Upper lobe of left lung (tissue), 6 donors: Measurements from ENCODE around the gene FPR2. TPM values are rescaled to one million over a fixed set of nuclear protein-coding genes. Genes with fewer than 3 reads are reported as not detected.
"Not testable (repeated sequence)": the region's sequence is repeated elsewhere in the genome, so short reads cannot be mapped to it uniquely, and the experiment has no call there.

Experiments
- ATAC-seq, 2 donors: fragments of 200-7000 bp; cut with Tn5 transposase; one replicate each; pipeline ENCODE4 v1.9.1; 2022; ENCODE audit warnings: mild to moderate bottlenecking in 2 of 2, moderate library complexity in 2 of 2; ENCODE audit not compliant: low FRiP score in 2 of 2
- DNase-seq, 2 donors: peaks; one replicate each; pipeline ENCODE4 v3.0.0-alpha.2; 2019 to 2020
- H3K27ac ChIP-seq, 4 donors: fragments of 200-600 bp; sonication (generic); one replicate each; pipeline ENCODE4 v1.5.1; 2016 to 2019
- H3K27me3 ChIP-seq, 4 donors: fragments of 200-600 bp; sonication (generic); one replicate each; pipeline ENCODE4 v1.5.1; 2017 to 2019
- H3K36me3 ChIP-seq, 4 donors: fragments of 200-600 bp; sonication (generic); one replicate each; pipeline ENCODE4 v1.5.1; 2016 to 2019
- H3K4me1 ChIP-seq, 4 donors: fragments of 200-600 bp; sonication (generic); one replicate each; pipeline ENCODE4 v1.5.1; 2018 to 2019
- H3K4me3 ChIP-seq, 4 donors: fragments of 200-600 bp; sonication (generic); one replicate each; pipeline ENCODE4 v1.5.1; 2017 to 2019; ENCODE audit warnings: mild to moderate bottlenecking in 2 of 4, moderate library complexity in 1 of 4
- H3K9me3 ChIP-seq, 4 donors: fragments of 200-600 bp; sonication (generic); one replicate each; pipeline ENCODE4 v1.5.1; 2018 to 2019
- CTCF ChIP-seq, 6 experiments: fragments of 450-650 bp in 4 of 6; fragments of 200-600 bp in 2 of 6; sonication (generic) in 2 of 6; IDR thresholded peaks; one replicate each; pipeline ENCODE4 v1.5.1; 2016 to 2019; ENCODE audit warnings: antibody characterized with exemption in 6 of 6
- EP300 ChIP-seq, 4 donors: sonication (generic); formaldehyde crosslinking; IDR thresholded peaks; one replicate each; pipeline ENCODE4 v1.5.1; 2017; ENCODE audit warnings: antibody characterized with exemption in 4 of 4, control low read depth in 2 of 4
- POLR2A ChIP-seq, 4 donors: fragments of 450-650 bp; IDR thresholded peaks; one replicate each; pipeline ENCODE4 v1.5.1; 2016 to 2017; ENCODE audit warnings: antibody characterized with exemption in 4 of 4, mild to moderate bottlenecking in 2 of 4
- POLR2AphosphoS5 ChIP-seq, 2 donors: sonication (generic); formaldehyde crosslinking; IDR thresholded peaks; one replicate each; pipeline ENCODE4 v1.5.1; 2017; ENCODE audit warnings: antibody characterized with exemption in 2 of 2
- WGBS, 2 donors: methylation state at CpG; one replicate each; pipeline ENCODE4 v1.1.5; 2017 to 2018; 5-methylcytosine and 5-hydroxymethylcytosine counted together
- total RNA-seq, 6 donors: library from RNA; depleted of rRNA in 4 of 6; stranded (reverse); fragments of >200 nt in 4 of 6; gene quantifications; one replicate each; pipeline versions ENCODE4 v1.1.0 to v1.2.1, GENCODE V29; 2016 to 2021
- donor health status: DM: no; HTN: no; CAD: no; lungs with moderate emphysema.
- donor health status: DM: no; HTN: yes; CAD: no; lungs with severe emphysema.

The FPR2 gene
- total RNA-seq, 6 donors from 2014 or later = 4.2 to 52.4 (median 20.5) TPM

- Histone ChIP-seq H3K27me3 (no peaks in the 10 kb centered on the region), H3K27ac (peak overlapping the region; percentile 81 to 87 (median 83)), H3K4me1 (peaks cover 15 to 37% (median 27%) of the 10 kb centered on the region in 4 donors), H3K36me3 (no peaks in the 10 kb centered on the region), H3K4me3 (no peak overlapping the region), H3K9me3 (no peaks in the 10 kb centered on the region)
- ATAC-seq (peak in 1 of 2 donors; percentile 24), DNase-seq (peak in 1 of 2 donors; percentile 41)
- TF ChIP-seq POLR2AphosphoS5 (IDR thresholded peaks at IDR 0.05) (peak; percentile 16 to 79), POLR2A (IDR thresholded peaks at IDR 0.05) (no peak), EP300 (IDR thresholded peaks at IDR 0.05) (peak in 2 of 4 donors; percentile 82 to 86)
- 38 to 49% methylated on average over 7 of the region's 7 CpGs for WGBS, 2 donors
Measured at GRCh38 chr19:51800473-51801244, 39.7 kb downstream of the FPR2 start.

DNA sequence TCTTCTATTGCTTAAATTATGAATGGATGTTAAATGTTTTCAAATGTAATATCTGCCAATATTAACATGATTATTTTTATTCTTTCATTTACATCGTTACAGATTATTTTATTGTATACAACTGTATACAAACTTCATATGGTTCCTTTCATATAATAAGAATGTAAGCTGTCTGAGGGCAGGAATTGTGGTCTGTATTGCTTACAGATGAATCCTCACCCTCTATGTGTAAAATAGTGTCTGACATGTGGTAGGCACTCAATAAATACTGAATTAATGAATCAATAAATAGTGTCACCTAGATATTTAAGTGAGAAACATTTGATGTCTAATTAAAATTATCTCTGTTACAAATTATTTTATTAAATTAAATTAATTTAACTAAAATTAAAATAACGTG lies 41.8 kb downstream of the FPR2 start:
- no peak overlapping the region for H3K4me3 ChIP-seq
- WGBS, 2 donors = 80 to 84% methylated on average over 2 of the region's 2 CpGs
- no peaks in the 10 kb centered on the region for H3K36me3 ChIP-seq
- H3K27ac ChIP-seq = no peak overlapping the region
- ATAC-seq (no peak), DNase-seq (no peak)
- H3K4me1 ChIP-seq = peaks cover 20 to 53% (median 38%) of the 10 kb centered on the region in 4 donors
- H3K27me3 ChIP-seq = no peaks in the 10 kb centered on the region
- TF ChIP-seq CTCF (IDR thresholded peaks at IDR 0.05) (no peak), POLR2AphosphoS5 (IDR thresholded peaks at IDR 0.05) (no peak), EP300 (IDR thresholded peaks at IDR 0.05) (no peak), POLR2A (IDR thresholded peaks at IDR 0.05) (no peak)
- no peaks in the 10 kb centered on the region for H3K9me3 ChIP-seq

DNA sequence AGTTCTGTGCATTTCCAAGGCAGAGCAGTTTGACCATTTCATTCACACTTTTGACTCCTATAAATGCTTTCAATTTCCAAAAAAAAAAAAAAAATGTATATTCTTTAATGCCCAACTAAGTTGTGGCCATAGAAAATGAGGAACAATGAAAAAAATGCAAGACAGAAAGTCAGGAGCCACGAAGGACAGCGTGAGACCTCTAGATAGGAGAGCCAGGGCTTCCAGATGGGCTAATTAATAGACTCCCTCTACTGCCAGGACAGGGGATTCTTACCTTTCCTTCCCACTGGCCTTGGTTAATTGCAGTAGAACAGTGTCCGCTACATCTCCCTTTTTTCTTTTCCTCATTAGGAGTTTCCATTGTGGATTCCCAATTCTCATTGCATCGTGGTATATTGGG lies 42.5 kb downstream of the FPR2 start:
- H3K9me3 ChIP-seq = no peaks in the 10 kb centered on the region
- WGBS, 2 donors = 73 to 83% methylated on average over 4 of the region's 4 CpGs
- H3K27ac ChIP-seq = peak overlapping the region in 3 of 4 donors; percentile 46 to 54 (median 53)
- no peaks in the 10 kb centered on the region for H3K27me3 ChIP-seq
- TF ChIP-seq CTCF (IDR thresholded peaks at IDR 0.05) = no peak
- no peak for TF ChIP-seq EP300 (IDR thresholded peaks at IDR 0.05)
- TF ChIP-seq POLR2AphosphoS5 (IDR thresholded peaks at IDR 0.05) = no peak
- no peak for TF ChIP-seq POLR2A (IDR thresholded peaks at IDR 0.05)
- no peak overlapping the region for H3K4me3 ChIP-seq
- no peaks in the 10 kb centered on the region for H3K36me3 ChIP-seq
- H3K4me1 ChIP-seq = peaks cover 20 to 57% (median 41%) of the 10 kb centered on the region in 4 donors
- DNase-seq (no peak), ATAC-seq (no peak)

- peak in 1 of 2 donors; percentile 23 for ATAC-seq
- 44 to 65% methylated on average over 5 of the region's 5 CpGs for WGBS, 2 donors
- no peak for TF ChIP-seq EP300 (IDR thresholded peaks at IDR 0.05)
- peak in 1 of 4 donors; percentile 43 for TF ChIP-seq POLR2A (IDR thresholded peaks at IDR 0.05)
- Histone ChIP-seq H3K4me1 (peaks cover 20 to 54% (median 37%) of the 10 kb centered on the region in 4 donors), H3K4me3 (no peak overlapping the region), H3K27me3 (no peaks in the 10 kb centered on the region), H3K9me3 (no peaks in the 10 kb centered on the region), H3K27ac (peak overlapping the region in 3 of 4 donors; percentile 46 to 54 (median 53)), H3K36me3 (no peaks in the 10 kb centered on the region)
- DNase-seq = no peak
Measured at GRCh38 chr19:51803967-51804366, 43.0 kb downstream of the FPR2 start.

DNA sequence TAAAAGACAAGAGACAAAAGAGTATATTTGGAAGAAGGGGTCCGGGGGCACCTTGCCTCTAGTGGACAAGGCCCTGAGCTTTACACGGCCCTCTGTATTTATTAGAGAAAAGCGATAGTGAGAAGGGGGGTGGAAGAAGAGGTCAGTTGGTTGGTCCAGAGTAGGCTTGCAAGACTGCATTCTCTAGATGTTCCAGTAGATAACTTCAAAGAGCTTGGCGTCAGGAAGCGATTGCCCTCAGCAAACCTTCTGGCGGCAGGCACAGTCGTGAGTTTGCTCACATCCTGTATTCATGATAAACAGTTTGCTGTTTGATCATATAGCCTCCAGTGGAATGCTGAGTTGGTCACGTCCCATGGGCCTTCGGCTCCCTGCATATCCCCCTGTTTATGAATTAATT lies 43.8 kb downstream of the FPR2 start:
- not testable (repeated sequence) for H3K36me3 ChIP-seq, H3K9me3 ChIP-seq, H3K4me3 ChIP-seq, DNase-seq, H3K27me3 ChIP-seq, ATAC-seq
- H3K27ac ChIP-seq = peak overlapping the region; percentile 8 to 66 (median 49)
- 55 to 58% methylated on average over 9 of the region's 9 CpGs for WGBS, 2 donors
- H3K4me1 ChIP-seq = peaks cover 14 to 50% (median 30%) of the 10 kb centered on the region in 4 donors

- TF ChIP-seq POLR2AphosphoS5 (IDR thresholded peaks at IDR 0.05) (peak in 1 of 2 donors; percentile 28), POLR2A (IDR thresholded peaks at IDR 0.05) (peak in 1 of 4 donors; percentile 44)
- peaks cover 9 to 51% (median 28%) of the 10 kb centered on the region in 4 donors for H3K4me1 ChIP-seq
- 65 to 75% methylated on average over 8 of the region's 8 CpGs for WGBS, 2 donors
- not testable (repeated sequence) for ATAC-seq, H3K36me3 ChIP-seq, H3K27me3 ChIP-seq, DNase-seq, H3K4me3 ChIP-seq, H3K9me3 ChIP-seq
- H3K27ac ChIP-seq = peak overlapping the region; percentile 8 to 66 (median 49)
Measured at GRCh38 chr19:51805396-51805795, 44.4 kb downstream of the FPR2 start.

- not testable (repeated sequence) for H3K36me3 ChIP-seq, H3K9me3 ChIP-seq, DNase-seq, ATAC-seq, H3K27me3 ChIP-seq, H3K4me3 ChIP-seq
- Histone ChIP-seq H3K4me1 (peaks cover 6 to 50% (median 25%) of the 10 kb centered on the region in 4 donors), H3K27ac (peak overlapping the region in 1 of 4 donors; percentile 33)
- WGBS, 2 donors = 92 to 93% methylated on average over 5 of the region's 5 CpGs
Measured at GRCh38 chr19:51806571-51806970, 45.6 kb downstream of the FPR2 start.
